Activated CD4-positive, alpha-beta T cell treated with anti-CD3 and anti-CD28 coated beads for 24 hours (primary cell): ENCODE measurements around the gene CEACAM18.
"Not testable (repeated sequence)": the region's sequence is repeated elsewhere in the genome, so short reads cannot be mapped to it uniquely, and the experiment has no call there.

Experiments
- DNase-seq, 2 donors: peaks; one replicate each; pipeline ENCODE4 v3.0.0-alpha.2; 2020; ENCODE audit warnings: low read depth in 2 of 2

The CEACAM18 gene

DNA sequence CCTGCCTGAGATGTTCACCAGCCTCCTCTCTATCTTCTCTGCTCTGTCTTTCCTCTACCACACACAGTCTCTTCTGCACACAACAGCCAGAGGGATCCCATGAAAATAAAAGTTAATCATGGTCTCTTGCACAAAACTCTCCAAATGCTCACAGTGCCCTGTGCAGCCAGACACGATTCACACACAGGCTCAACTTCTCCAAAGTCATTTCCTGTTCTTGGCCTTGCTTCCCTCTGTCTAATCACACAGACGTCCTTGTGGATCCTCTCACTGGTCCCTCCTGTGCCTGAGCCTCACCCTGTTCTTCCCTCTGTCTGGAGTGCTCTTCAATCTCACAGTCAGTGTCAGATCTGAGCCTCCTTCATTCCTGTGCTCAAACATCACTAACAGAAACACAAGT, 15.4 kb downstream of the CEACAM18 start:
- no peak for DNase-seq

DNA sequence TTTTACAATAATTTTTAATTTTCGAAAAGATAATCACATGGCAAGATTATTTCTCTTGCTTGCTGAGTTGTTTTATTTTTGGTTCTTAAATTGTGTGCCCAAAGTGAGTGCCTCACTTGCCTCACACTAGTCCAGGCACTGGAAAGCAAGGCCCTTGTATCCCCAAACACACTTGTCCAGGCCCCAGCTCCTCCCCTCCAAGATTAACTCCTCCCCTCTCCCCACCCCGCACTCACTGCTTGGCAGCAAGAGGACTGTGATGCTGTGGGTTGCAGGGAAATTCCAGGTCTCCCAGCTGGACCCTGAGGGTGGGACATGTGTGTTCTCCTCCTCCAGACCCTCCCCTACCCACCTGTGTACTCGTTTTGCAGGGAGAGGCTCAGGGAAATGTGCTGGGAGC, 19.3 kb downstream of the CEACAM18 start:
- no peak for DNase-seq

DNA sequence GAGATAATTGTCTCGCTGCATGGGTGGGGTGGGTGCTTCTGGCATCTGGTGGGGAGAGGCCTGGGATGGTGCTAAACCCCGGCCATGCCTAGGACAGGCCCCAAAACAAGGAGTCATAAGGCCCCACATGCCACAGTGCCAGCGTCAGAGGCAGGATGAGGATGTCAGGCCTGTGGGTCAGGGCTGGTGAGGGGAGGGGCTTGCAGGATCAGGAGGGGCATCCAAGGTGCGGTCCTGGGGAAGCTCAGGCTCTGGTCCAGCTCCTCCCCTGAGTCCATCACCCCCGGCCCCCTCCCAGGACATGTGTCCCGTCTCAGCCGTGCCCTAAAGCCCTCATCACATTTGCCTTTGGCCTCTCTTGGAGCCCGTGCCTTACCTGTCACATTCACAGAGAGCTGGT, 22.6 kb downstream of the CEACAM18 start:
- not testable (repeated sequence) for DNase-seq

DNA sequence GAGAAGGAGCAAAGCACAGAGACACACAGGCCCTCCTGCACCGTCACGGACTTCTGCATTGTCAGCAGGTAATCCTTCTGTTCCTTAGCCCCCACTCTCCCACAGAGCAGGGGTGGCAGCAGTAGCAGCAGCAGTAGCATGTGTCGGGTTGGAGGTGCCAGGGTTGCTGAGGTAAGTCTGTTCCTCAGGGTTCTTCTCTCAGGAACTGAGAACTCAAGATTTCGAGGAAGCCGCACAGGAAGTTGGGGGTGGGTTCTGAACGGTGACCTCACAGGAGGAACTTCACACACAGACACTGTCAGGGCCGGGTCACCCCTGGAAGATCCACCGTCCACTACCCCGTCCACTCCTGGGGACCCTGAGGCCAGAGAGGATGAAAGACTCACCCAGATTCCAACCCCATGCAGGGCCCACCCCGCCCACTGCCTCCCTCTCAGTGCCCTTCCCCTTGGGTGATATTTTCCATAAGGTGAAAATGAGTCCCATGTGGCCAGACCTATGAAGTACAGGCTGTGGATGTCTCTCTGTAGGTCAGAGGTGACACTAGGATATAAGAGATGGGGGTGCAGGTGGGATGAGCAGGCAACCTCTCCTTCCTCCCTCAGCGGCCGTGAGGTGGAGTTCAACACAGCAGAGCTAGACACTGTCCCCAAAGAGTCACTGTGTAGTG, 23.4 kb downstream of the CEACAM18 start, which contains the start of gene SIGLEC12:
Gene SIGLEC12, minus strand, starts transcription at position 207 of the 670 bp plus-strand sequence. Its CDS starts 67 bp downstream, at position 140.
- DNase-seq = no peak

DNA sequence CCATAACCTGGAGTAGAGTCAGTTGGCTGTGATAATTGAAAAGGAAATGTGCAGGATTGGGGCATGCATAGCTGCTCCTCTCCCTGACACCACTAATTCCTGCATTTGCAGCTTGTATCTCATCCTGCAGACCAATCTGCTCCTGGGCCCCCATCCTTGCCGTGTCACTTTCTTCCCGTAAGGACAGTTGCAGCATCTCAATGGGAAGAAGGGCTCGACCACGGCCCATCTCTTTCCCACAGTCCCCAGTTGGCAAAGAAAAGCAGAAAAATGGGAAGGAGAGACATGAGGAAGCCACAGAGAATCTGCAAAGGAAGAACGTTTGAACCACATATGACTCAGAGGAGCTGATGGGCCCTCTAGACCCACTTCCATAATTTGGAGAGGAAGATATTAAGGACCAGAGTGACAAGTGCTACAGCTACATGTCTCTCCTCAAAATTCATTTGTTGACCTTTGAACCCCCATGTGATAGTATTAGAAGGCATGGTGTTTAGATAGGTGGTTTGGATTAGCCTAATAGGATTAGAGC, 25.0 kb downstream of the CEACAM18 start:
- DNase-seq = no peak

DNA sequence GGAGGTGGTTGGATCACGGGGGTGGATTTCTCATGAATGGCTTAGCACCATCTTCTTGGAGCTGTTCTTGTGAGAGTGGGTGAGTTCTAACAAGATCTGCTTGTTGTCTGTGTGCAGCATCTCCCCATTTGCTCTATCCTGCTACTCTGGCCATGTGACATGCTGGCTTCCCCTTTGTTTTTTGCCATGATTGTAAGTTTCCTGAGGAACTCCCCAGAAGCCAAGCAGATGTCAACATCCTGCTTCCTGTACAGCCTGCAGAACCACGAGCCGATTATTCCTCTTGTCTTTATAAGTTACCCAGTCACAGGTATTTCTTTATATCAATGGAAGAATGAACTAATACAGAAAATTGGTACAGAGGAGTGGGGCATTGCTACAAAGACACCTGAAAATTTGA, 25.6 kb downstream of the CEACAM18 start:
- no peak for DNase-seq

DNA sequence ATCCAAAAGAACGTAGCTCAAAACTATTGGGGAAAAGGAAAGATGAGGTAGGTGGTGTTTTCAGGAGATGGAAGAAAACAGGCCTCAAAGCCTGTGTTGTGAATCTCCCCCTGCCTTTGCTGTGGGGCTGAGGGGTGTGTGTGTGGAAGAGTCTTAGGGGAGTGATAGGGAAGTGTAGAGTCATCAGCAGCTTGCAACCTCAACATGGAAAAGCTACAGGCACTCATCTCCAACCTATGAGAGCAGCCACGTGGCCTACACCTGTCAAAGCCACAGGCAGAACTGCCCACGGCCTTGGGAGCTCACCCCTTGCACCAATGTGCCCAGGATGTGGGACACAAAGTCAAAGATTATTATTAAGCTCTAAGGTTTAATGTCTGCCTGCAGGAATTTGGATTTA, 27.6 kb downstream of the CEACAM18 start:
- no peak for DNase-seq

DNA sequence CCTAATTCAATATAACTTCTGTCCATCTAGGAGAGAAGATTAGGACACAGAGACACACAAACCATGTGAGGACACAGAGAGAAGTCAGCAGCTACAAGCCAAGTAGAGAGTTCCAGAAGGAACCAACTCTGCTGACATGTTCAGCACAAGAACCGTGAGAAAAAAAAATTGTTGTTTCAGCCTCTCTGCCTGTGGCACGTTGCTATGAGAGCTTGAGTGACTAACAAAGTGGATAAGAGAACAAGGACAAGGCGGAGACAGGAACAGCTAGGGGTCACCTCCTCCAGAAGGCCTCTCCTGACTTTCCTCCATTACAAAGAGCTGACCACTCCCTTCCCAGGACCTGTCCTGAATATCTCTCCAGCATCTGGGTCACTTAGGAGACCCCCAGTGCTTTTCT, 28.9 kb downstream of the CEACAM18 start:
- DNase-seq = no peak

DNA sequence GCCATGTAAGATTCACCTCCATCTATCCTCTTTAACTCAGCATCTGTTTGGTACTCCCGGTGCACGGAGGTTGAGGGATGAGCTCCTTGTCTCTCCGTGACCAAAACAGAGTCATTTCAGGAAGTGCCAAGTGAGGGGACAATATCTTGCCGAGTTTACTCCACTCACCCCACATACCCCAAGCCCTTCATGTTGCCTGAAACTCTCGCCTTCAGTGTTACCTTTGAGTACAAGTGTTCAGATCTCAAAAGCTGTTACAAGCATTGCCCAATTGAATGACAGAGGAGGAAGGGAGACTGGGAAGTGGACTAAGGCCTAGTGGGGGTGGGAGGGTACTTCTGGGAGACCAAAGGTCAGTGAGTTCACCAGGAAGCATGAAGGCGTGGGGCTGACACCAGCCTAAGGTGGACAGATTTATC, 29.3 kb downstream of the CEACAM18 start:
- no peak for DNase-seq

DNA sequence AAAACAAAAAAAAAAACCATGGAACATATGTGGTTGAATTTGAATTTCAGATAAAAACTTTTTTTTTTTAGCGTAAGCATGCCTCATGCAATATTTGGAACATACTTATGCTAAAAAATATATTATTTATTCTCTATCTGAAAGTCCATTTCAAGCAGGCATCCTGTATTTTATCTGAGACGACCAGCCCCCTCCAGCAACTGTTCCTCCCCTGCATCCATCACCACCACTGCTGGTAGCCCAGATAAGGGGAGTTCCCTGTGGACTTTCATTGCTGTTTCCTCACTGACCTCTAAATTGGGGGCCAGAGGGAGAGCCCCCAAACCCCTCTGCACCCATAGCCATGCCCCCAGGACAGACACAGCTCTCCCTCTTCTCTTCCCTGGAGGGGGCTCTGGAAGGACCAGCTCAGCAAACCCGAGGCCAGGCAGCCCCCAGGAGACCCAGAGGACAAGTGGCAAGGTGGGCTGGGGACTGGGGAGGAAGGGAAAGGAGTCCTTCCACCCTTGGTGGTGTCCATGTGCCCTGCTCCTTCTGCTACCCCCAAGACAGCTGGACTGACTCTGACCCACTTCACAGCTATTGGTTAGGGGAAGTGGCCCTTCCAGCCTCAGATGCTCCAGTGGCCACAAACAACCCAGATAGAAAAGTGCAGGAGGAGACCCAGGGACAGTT, 29.9 kb downstream of the CEACAM18 start:
- DNase-seq = no peak

DNA sequence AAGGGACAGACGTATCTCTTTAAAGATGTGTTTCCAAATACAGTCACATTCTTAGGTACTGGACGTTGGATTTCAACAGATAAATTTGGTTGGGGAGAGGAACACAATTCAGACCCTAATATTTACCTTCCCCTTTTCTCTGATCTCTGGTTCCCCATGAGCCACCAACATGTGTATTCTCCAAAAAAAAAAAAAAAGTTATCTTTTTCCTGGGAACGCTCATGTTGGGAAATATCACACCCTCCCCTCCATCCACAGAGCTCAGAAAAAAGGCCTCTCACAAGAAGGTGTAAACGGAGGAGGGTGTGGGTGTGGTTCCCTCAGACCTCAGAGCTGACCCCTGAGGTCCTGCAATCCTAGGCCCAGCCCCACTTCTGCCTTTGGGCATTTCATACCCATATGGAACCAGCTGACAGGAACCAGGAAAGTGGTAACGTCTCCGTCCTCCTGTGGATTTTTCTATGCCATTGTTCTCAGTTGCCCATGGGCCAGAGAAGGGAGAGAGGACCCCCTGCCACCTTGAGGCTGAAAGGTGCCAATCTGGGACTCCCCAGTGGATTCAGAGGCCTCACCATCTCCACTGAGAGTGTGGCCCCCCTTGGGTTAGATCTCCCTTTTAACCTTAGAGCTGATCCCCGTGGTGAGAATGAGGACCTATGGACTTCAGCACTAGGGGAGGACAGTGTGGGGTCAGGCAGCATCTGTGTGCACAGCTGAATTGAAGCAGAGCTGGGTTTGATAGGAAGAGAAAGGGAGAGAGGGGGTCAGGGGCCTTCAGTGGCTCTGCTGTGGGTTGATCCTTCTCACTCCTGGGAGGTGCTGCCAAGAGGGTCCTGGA, 31.7 kb downstream of the CEACAM18 start:
- DNase-seq = no peak

DNA sequence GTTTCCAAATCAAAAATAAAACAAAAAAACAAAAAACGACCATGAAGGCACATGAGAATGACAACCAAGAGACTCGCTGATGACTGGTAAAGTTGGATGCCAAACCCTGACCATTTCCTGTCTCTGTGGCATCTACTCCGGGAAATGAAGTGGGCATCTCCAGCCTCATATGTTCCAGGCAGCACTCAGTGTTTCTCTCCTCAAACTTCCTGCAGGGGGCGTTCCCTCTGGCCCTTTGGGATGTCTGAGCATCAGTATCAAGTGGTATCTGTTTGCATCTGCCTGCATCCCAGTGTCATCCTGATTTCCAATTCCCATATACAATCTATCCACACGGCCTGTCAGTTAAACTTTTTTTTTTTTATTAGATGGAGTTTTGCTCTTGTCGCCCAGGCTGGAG, 33.0 kb downstream of the CEACAM18 start:
- DNase-seq = no peak

DNA sequence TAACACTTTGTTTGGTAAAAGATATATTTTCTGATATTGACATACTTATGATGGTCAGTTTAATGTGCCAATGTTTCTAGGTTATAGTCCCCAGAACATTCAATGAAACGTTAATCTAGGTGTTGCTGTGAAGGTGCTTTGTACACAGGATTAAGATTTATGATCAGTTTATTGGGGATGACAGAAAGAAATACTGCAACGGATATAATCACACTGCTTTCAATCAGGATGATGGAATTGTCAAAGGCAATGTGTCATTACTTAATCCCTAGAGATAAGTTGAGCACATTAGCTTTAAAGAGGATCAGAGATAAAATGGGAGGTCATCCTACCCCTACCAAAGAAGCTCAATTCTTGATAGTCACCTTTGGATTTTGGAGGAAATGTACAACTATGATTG, 35.6 kb downstream of the CEACAM18 start:
- no peak for DNase-seq

DNA sequence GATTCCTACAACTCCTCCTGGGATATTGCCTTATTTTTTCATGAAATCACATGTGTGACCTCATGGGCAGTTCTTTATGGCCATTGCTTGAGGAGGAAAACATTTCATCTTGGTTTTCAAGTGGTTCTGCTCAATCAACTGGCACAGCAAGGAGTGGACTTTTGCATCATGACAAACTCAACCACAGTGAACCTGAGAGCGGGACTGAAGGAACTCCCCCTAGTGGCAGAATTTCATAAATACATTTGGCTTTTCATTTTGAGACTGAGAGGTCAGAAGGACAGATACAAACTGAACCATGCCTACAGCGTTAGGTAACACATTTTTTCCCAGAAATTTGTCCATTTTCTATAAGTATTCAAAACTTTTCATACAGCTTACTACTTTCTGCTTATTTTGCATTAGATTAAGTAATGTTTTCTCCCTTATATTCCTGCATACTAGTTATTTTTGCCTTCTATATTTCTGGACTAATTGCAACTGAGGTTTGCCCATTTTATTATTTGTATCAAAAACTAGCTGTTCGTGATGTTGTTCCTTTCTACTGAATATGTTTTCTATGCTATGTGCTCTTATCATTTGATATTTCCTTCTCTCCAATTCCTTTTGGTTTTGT, 36.6 kb downstream of the CEACAM18 start:
- peak in 1 of 2 donors; percentile 27 for DNase-seq

DNA sequence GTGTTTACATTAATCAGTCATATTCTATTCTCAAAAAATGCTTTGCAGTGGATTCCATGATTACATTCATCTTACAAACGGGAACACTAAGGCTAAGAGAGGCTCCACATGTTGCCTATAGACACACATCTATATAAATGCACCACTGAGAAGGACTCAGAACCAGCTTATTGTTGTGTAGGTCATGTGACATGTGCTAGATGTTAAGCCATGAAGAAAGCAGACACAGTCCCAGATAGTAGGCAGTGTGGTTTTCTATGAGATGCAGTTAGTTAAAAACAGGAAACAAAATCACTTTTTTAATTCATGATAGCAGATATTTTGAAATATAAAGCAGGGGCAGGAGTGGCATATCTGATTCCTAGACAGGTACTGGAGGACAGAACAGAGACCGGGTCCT, 42.4 kb downstream of the CEACAM18 start:
- no peak for DNase-seq

DNA sequence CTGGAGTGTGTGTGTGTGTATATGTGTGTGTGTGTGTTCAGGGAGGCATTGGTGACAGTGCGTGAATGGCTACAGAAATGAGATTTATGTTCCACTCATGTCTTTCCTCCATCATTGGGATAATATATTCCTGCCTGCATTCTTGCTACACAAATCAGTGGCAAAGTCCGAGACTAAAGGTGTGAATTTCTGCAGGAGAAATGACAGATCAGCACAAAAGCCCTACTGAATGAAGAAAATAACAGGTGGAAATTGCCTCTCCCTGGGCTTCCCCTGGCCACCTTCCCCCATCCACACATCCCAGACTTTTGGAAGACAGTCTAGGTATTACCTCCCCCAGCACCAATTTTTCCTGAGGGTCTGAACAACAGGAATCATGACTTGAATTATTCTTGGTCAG, 43.0 kb downstream of the CEACAM18 start:
- DNase-seq = no peak

DNA sequence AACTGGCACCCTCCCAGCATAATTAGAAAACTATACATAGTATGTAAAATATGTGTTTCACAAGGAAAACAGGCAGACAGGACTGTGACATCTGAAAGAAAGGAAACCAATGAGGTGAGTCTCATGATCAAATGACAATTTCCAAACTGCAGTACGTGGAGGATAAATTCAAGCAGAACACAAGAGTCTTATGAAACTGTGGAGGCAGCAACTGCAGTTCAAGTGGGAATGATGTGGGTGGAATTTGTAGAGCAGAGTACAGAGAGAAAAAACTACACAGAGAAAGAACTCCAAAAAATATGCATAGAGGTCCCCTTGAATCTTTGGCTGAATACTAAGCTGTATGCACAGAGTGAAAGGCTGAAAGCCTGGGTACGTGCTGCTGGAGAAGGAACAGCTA, 43.4 kb downstream of the CEACAM18 start:
- no peak for DNase-seq

DNA sequence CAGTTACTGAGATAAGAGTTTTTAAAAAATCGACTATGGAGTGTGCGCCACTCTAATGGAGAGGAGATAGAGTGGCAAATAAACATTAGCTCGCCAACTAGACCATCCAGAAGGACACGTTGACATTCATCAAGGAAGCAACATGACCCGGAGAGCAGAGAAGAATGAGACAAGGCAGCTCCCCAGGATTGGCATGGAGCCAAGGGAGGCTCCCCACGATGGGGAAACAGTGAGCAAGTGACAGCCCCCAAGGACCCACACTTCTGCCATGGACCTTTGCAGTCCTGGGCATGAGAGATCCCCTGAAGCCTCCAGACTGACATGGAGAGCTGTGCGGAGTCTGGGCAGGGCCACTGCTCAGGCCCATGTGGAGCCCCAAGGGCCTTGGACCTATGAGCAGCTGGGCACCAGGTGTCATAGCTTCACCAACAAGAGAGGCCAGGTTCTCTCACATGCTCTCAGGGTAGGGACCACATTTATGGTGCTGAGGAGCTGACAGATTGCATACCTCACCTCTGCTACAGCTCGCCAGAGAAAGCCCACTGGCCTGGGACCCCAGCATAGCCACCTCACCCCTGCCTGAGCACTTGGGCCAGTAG, 46.4 kb downstream of the CEACAM18 start:
- no peak for DNase-seq

DNA sequence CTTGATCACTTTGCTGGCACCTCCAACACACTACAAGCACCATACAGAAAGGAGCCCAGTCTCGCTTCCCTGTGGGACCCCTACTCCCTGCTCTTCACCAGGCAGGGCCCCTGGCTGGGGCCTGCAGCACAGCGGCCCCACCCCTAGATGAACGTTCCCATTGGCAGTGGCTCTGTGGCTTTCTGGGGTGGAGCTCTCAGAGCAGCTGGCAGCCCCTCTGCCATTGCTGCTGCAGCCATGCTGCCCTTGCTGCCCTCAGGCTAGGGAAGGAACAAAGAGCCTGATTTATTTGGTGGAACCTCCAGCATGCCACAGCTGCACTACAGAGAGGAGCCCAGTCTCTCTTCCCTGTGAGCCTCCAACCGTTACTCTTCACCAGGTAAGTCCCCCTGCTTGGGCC, 47.3 kb downstream of the CEACAM18 start:
- no peak for DNase-seq

DNA sequence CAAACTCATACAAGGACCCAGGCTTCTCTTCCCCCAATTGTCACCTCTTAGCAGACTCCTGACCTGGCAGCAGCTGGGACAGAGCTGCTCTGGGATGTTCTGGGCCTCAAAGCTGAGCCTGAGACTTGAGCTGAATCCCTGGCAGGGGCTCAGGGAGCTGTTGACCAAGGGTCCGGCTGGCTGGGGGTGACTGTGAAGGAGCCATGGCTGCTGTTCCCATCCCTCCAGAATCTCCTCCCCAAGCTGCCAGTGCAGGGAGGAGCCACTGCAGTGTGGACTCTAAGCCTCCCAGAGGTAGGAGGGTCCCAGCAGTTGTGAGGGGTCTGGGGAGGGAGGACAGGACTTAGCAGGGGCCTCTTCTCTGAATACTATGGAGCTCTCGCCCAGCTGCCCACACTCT, 51.0 kb downstream of the CEACAM18 start:
- no peak for DNase-seq

DNA sequence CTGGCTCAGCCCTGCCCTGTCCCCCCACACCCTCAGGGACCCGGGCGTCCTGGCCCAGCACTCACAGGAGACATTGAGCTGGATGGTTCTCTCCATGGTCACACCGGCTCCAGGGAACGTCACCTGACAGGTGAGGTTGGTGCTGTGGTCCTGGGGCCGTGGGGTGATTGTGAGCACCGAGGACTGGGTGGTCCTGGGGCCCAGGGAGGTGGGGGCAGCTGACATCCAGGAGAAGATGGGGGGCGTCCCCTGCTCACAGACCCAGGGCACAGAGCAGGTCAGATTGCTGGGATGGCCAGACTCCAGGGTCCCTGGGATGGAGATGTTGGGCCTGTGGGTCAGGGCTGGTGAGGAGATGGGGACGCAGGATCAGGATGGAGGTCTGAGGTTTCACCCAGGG, 52.3 kb downstream of the CEACAM18 start:
- DNase-seq = no peak
